CD4-positive, alpha-beta T cell treated with Interleukin-4 for 1 hour (primary cell): Measurements from ENCODE around the gene IGFL2.
"Not testable (repeated sequence)": the region's sequence is repeated elsewhere in the genome, so short reads cannot be mapped to it uniquely, and the experiment has no call there.

Source experiments
- DNase-seq, 2 donors: peaks; one replicate each; pipeline ENCODE4 v3.0.0-alpha.2; 2020 to 2022

IGFL2 gene

GRCh38 chr19:46147791-46148288 lies at the start of gene IGFL2:
TSS of gene IGFL2 (plus strand) at chr19:46148238. CDS start at chr19:46148279, 41 bp downstream.
- no peak for DNase-seq

GRCh38 chr19:46100344-46100743 lies 47.7 kb upstream of the IGFL2 start:
- no peak for DNase-seq

GRCh38 chr19:46101293-46101692 lies 46.7 kb upstream of the IGFL2 start:
- DNase-seq = no peak

GRCh38 chr19:46102333-46102732 lies 45.7 kb upstream of the IGFL2 start:
- not testable (repeated sequence) for DNase-seq

GRCh38 chr19:46107371-46107770 lies 40.7 kb upstream of the IGFL2 start:
- no peak for DNase-seq

- no peak for DNase-seq
Observed at GRCh38 chr19:46109876-46110275, 38.2 kb upstream of the IGFL2 start.

GRCh38 chr19:46111376-46111775 lies 36.7 kb upstream of the IGFL2 start:
- DNase-seq = no peak

GRCh38 chr19:46112527-46112926 lies 35.5 kb upstream of the IGFL2 start:
- DNase-seq = no peak

GRCh38 chr19:46113726-46114125 lies 34.3 kb upstream of the IGFL2 start:
- no peak for DNase-seq

- no peak for DNase-seq
Observed at GRCh38 chr19:46115396-46116106, 32.5 kb upstream of the IGFL2 start.

- no peak for DNase-seq
Observed at GRCh38 chr19:46116121-46116520, 31.9 kb upstream of the IGFL2 start.

- no peak for DNase-seq
Observed at GRCh38 chr19:46118136-46118535, 29.9 kb upstream of the IGFL2 start.

GRCh38 chr19:46124638-46125115 lies 23.4 kb upstream of the IGFL2 start, which contains the start of gene IGFL3:
TSS of gene IGFL3 (minus strand) at chr19:46124688. CDS start at chr19:46124649, 39 bp downstream.
- no peak for DNase-seq

GRCh38 chr19:46125447-46125846 lies 22.6 kb upstream of the IGFL2 start:
- DNase-seq = no peak

- no peak for DNase-seq
Observed at GRCh38 chr19:46126086-46126580, 21.9 kb upstream of the IGFL2 start.

GRCh38 chr19:46131485-46132143 lies 16.4 kb upstream of the IGFL2 start:
- no peak for DNase-seq

GRCh38 chr19:46132508-46133100 lies 15.4 kb upstream of the IGFL2 start:
- DNase-seq = no peak

- no peak for DNase-seq
Observed at GRCh38 chr19:46133101-46133627, 14.9 kb upstream of the IGFL2 start.

- DNase-seq = no peak
Observed at GRCh38 chr19:46133777-46134241, 14.2 kb upstream of the IGFL2 start.

GRCh38 chr19:46134527-46134926 lies 13.5 kb upstream of the IGFL2 start:
- DNase-seq = no peak

GRCh38 chr19:46137915-46138473 lies 10.0 kb upstream of the IGFL2 start:
- no peak for DNase-seq

GRCh38 chr19:46141421-46141820 lies 6.6 kb upstream of the IGFL2 start:
- DNase-seq = no peak

- DNase-seq = no peak
Observed at GRCh38 chr19:46142294-46142693, 5.7 kb upstream of the IGFL2 start.
